HG02981 (cell line): Measurements from ENCODE around the gene HIBCH.
"Not testable (repeated sequence)": the region's sequence is repeated elsewhere in the genome, so short reads cannot be mapped to it uniquely, and the experiment has no call there.

Experiments used
- ATAC-seq: cut with Tn5 transposase; IDR thresholded peaks from one replicate; pipeline ENCODE4 v1.9.1; 2021; ENCODE audit warnings: mild to moderate bottlenecking, moderate library complexity; ENCODE audit not compliant: unreplicated experiment

Gene HIBCH, protein sequence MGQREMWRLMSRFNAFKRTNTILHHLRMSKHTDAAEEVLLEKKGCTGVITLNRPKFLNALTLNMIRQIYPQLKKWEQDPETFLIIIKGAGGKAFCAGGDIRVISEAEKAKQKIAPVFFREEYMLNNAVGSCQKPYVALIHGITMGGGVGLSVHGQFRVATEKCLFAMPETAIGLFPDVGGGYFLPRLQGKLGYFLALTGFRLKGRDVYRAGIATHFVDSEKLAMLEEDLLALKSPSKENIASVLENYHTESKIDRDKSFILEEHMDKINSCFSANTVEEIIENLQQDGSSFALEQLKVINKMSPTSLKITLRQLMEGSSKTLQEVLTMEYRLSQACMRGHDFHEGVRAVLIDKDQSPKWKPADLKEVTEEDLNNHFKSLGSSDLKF

DNA sequence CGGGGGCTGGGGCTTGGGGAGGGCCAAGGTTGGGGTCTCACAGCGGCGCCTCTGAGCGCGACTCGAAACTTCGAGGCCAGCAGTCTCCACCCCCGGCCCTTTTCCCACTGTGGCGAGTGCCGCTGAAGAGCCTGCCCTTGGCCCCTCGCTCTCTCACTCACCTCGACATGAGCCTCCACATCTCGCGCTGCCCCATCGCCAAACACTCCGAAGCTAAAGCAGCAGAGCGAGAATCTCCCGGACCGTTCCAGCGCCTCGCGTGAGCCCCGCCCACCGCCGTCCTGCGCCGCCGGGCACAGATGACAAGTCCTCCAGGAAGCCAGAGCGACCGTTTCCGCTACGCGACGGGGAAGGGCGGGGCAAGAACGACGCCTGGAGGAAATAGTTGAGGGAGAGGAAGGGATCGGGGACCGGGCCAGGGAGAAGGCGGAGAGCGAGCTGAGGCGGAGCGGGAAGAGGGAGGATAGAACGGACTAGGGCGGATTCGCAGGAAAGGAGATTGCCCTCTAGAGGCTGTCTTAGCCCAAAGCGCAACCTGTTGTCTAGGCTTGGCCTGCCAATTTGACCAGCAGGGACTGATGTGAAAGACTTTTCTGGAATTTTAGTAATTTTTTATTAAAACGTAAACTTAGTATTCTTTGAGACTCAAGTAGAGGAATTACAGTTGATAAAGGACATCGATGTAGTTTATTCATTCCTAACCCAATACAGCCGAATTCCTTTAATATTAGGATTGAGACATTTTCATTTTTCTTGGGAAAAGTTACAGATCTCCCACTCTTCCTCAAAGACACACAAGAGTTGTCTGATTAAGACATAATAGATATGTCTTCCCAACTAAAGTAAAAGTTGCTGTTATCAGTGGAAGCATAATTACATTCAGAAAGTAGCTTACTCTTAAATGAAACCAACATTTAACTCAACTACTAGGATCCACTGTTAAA is at the start of gene HIBCH:
Gene HIBCH (minus strand): TSS at position 272 of the 944 bp plus-strand sequence. CDS start 76 bp downstream, at position 196.
- peak; percentile 93 for ATAC-seq

GRCh38 chr2:190367091-190367490 is 47.5 kb upstream of the HIBCH start:
- no peak for ATAC-seq

GRCh38 chr2:190366248-190366753 is 46.7 kb upstream of the HIBCH start:
- no peak for ATAC-seq

DNA sequence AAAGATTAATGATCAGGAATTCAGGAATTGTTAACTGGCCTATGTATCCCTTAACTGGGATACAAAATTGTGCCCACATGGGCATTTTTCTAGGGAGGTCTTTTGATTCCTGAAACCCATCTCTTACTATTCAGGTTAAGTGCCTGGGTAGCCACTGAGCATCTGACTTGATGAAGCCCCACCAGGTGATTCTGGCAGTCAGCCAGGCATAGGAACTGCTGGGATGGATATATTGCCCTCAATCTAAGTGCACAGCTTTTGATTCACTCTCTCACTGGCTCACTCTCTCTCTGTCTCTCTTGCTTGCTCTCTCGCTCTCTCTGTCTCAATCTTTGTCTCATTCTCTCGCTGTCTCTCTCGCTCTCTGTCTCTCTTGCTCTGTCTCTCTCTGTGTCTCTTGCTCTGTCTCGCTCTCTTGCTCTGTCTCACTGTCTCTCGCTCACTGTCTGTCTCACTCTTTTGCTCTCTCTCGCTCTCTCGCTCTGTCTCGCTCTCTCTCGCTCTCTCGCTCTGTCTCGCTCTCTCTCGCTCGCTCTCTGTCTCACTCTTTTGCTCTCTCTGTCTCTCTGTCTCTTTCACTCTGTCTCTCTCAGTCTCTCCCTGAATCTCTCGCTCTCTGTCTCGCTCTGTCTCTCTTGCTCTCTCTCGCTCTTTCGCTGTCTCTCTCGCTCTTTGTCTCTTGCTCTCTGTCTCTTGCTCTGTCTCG is 46.0 kb upstream of the HIBCH start:
- ATAC-seq, result no peak

- ATAC-seq, result no peak
These were observed 43.3 kb upstream of the HIBCH start for GRCh38 chr2:190362894-190363293.

DNA sequence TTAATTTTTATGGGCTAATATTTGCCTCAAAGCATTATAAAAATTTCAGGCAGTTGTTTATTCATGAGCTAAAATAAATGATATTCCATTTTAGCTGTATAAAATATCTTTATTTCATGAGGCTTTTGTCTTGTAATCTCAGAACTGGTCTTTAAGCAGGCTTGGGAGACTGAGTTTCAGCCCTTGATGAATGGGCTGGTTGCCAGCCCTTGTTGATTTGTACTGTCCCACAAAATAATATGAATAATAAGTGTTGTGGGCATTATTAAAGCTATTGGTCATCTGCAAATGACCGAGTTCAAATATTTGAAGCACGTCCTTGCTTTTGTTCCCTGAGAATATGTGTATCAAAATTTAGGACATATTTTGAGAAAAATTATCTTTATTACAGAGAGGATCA is 41.9 kb upstream of the HIBCH start:
- no peak for ATAC-seq

DNA sequence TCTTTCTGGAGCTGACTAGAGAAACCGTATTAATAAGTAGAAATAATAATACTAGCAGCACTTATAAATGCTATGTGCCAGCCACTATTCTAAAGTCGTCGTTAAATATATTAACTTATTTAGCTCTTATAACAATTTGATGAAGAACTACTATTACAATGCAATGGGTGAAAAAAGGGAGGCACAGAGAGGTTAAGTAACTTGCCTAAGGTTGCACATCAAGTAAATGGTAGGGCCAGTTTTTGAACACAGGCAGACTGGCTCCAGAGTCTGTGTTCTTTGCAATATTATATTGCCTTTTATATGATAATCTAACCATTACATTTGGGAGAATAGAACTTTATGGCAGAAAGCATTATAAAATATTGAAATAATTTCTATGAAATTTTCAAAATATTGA is 41.3 kb upstream of the HIBCH start:
- ATAC-seq, result no peak

- ATAC-seq, result no peak
These were observed 40.9 kb upstream of the HIBCH start for GRCh38 chr2:190360561-190360960.

GRCh38 chr2:190358655-190359448 is 39.2 kb upstream of the HIBCH start:
- not testable (repeated sequence) for ATAC-seq

DNA sequence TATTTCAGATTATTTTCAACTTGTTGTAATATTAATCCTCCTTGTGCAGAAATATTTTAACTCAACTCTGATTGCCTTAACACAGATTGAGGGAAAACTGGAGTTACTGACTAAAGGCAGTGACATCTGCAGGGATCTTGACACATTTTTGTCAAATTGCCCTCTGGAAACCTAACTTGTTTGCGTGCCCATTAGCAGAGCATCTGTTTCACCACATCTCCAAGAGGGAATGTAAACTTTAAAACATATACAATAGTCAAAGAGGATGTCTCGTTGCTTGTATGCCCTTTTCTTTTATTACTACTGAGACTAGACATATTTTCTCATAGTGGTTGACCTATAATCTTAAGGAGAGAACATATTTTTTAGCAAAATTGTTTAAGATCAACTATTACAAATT is 38.0 kb upstream of the HIBCH start:
- ATAC-seq, result no peak

DNA sequence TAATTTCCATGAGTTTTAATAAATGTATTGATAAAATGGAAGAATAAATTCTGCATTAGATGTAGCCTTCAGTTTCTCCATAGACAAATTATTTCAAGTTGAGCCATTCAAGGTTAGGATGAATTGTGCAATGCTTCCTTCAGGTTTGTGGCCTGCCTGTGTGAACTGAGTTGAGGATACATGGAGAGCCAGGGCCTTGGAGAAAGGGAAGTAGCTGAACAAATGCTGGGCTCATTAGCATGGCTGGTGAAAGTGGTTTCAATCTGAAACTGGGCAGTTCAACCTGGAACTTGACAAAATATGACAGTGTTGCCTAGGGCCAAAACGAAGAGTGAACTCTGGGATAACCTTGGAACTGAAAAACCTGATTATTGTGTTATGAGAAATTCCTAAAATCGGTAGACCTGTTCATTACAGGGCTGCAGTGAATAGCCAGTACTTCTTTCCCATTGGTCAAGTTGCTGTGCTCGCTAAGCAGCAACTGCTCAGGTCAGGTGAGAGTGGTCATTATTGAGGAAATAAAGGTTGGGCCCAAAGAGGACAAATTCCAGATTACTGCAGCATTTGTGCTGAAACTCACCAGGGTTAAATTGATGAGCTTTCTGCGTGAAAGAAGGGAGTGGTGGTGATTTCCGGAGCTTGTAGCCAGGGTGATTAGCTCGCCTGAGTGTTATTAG is 36.5 kb upstream of the HIBCH start:
- no peak for ATAC-seq

- ATAC-seq, result no peak
These were observed 34.5 kb upstream of the HIBCH start for GRCh38 chr2:190354003-190354690.

- no peak for ATAC-seq
These were observed 33.9 kb upstream of the HIBCH start for GRCh38 chr2:190353537-190353899.

- ATAC-seq, result no peak
These were observed 33.3 kb upstream of the HIBCH start for GRCh38 chr2:190352668-190353536.

GRCh38 chr2:190351955-190352354 is 32.3 kb upstream of the HIBCH start:
- ATAC-seq, result no peak

DNA sequence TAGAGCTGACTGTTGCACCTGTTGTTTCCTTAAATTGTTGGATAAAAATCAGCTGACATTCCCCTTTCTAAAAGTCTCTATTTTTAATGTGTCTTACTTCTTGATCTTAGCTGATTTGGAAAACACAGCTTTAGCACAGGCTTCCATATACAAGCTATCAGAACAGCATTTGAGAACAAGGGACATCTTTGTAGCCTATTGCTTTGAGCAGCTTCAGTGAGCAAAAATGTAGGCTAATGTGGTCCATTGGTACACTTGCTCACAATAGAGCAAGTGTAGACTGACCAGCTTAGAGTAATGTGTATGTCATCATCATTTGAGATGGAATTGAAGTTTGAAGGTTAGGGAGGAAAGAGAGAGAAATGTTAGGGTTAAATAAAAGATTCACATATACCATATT is 30.7 kb upstream of the HIBCH start:
- ATAC-seq, result no peak

- ATAC-seq, result peak; percentile 52
These were observed 24.7 kb upstream of the HIBCH start for GRCh38 chr2:190344276-190344827.
